Upper lobe of left lung (tissue), 6 donors: Measurements from ENCODE around the gene MYO1E. TPM values are rescaled to one million over a fixed set of nuclear protein-coding genes. Genes with fewer than 3 reads are reported as not detected.

ENCODE experiments used
- ATAC-seq, 2 donors: fragments of 200-7000 bp; cut with Tn5 transposase; one replicate each; pipeline ENCODE4 v1.9.1; 2022; ENCODE audit warnings: mild to moderate bottlenecking in 2 of 2, moderate library complexity in 2 of 2; ENCODE audit not compliant: low FRiP score in 2 of 2
- DNase-seq, 2 donors: peaks; one replicate each; pipeline ENCODE4 v3.0.0-alpha.2; 2019 to 2020
- H3K27ac ChIP-seq, 4 donors: fragments of 200-600 bp; sonication (generic); one replicate each; pipeline ENCODE4 v1.5.1; 2016 to 2019
- H3K27me3 ChIP-seq, 4 donors: fragments of 200-600 bp; sonication (generic); one replicate each; pipeline ENCODE4 v1.5.1; 2017 to 2019
- H3K36me3 ChIP-seq, 4 donors: fragments of 200-600 bp; sonication (generic); one replicate each; pipeline ENCODE4 v1.5.1; 2016 to 2019
- H3K4me1 ChIP-seq, 4 donors: fragments of 200-600 bp; sonication (generic); one replicate each; pipeline ENCODE4 v1.5.1; 2018 to 2019
- H3K4me3 ChIP-seq, 4 donors: fragments of 200-600 bp; sonication (generic); one replicate each; pipeline ENCODE4 v1.5.1; 2017 to 2019; ENCODE audit warnings: mild to moderate bottlenecking in 2 of 4, moderate library complexity in 1 of 4
- H3K9me3 ChIP-seq, 4 donors: fragments of 200-600 bp; sonication (generic); one replicate each; pipeline ENCODE4 v1.5.1; 2018 to 2019
- CTCF ChIP-seq, 6 experiments: fragments of 450-650 bp in 4 of 6; fragments of 200-600 bp in 2 of 6; sonication (generic) in 2 of 6; IDR thresholded peaks; one replicate each; pipeline ENCODE4 v1.5.1; 2016 to 2019; ENCODE audit warnings: antibody characterized with exemption in 6 of 6
- EP300 ChIP-seq, 4 donors: sonication (generic); formaldehyde crosslinking; IDR thresholded peaks; one replicate each; pipeline ENCODE4 v1.5.1; 2017; ENCODE audit warnings: antibody characterized with exemption in 4 of 4, control low read depth in 2 of 4
- POLR2A ChIP-seq, 4 donors: fragments of 450-650 bp; IDR thresholded peaks; one replicate each; pipeline ENCODE4 v1.5.1; 2016 to 2017; ENCODE audit warnings: antibody characterized with exemption in 4 of 4, mild to moderate bottlenecking in 2 of 4
- POLR2AphosphoS5 ChIP-seq, 2 donors: sonication (generic); formaldehyde crosslinking; IDR thresholded peaks; one replicate each; pipeline ENCODE4 v1.5.1; 2017; ENCODE audit warnings: antibody characterized with exemption in 2 of 2
- WGBS, 2 donors: methylation state at CpG; one replicate each; pipeline ENCODE4 v1.1.5; 2017 to 2018; 5-methylcytosine and 5-hydroxymethylcytosine counted together
- total RNA-seq, 6 donors: library from RNA; depleted of rRNA in 4 of 6; stranded (reverse); fragments of >200 nt in 4 of 6; gene quantifications; one replicate each; pipeline versions ENCODE4 v1.1.0 to v1.2.1, GENCODE V29; 2016 to 2021
- donor health status: DM: no; HTN: no; CAD: no; lungs with moderate emphysema.
- donor health status: DM: no; HTN: yes; CAD: no; lungs with severe emphysema.

Gene MYO1E
- total RNA-seq, 6 donors from 2014 or later, result 39.7 to 161 (median 71.9) TPM

DNA sequence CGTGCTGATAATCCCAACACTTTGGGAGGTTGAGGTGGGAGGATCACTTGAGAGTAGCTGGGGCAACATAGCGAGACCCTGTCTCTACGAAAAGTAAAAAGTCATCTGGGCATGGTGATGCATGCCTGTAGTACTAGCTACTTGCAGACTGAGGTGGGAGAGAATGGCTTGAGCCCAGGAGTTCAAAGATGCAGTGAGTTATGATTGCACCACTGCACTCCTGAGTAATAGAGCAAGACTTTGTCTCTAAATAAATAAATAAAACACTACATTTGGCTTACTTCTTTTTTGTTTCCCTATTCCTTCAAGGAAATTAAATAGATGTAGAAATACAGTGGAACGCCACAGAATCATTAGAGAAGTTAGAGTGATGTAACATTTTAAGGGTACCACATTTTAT, 186.2 kb downstream of the MYO1E start:
- peaks cover 0 to 6% (median 0%) of the 10 kb centered on the region in 4 donors for H3K9me3 ChIP-seq
- H3K36me3 ChIP-seq, result peaks cover 0 to 31% (median 7%) of the 10 kb centered on the region in 4 donors
- ATAC-seq (no peak), DNase-seq (no peak)
- H3K4me3 ChIP-seq, result no peak overlapping the region
- no peaks in the 10 kb centered on the region for H3K4me1 ChIP-seq
- TF ChIP-seq POLR2A (IDR thresholded peaks at IDR 0.05), result no peak
- TF ChIP-seq CTCF (IDR thresholded peaks at IDR 0.05), result no peak
- no peak for TF ChIP-seq POLR2AphosphoS5 (IDR thresholded peaks at IDR 0.05)
- no peak for TF ChIP-seq EP300 (IDR thresholded peaks at IDR 0.05)
- 90 to 96% methylated on average over 4 of the region's 4 CpGs for WGBS, 2 donors
- H3K27ac ChIP-seq, result no peak overlapping the region
- H3K27me3 ChIP-seq, result no peaks in the 10 kb centered on the region

- DNase-seq (no peak), ATAC-seq (peak in 1 of 2 donors; percentile 64)
- Histone ChIP-seq H3K27ac (peak overlapping the region in 2 of 4 donors; percentile 28 to 32), H3K27me3 (no peaks in the 10 kb centered on the region), H3K9me3 (peaks cover 0 to 8% (median 0%) of the 10 kb centered on the region in 4 donors), H3K4me3 (no peak overlapping the region), H3K36me3 (peaks cover 0 to 30% (median 6%) of the 10 kb centered on the region in 4 donors), H3K4me1 (no peaks in the 10 kb centered on the region)
- peak in 1 of 6 experiments; percentile 12 for TF ChIP-seq CTCF (IDR thresholded peaks at IDR 0.05)
- no peak for TF ChIP-seq POLR2A (IDR thresholded peaks at IDR 0.05)
- 84 to 89% methylated on average over 2 of the region's 2 CpGs for WGBS, 2 donors
Observed at GRCh38 chr15:59185725-59186124, 186.9 kb downstream of the MYO1E start.

DNA sequence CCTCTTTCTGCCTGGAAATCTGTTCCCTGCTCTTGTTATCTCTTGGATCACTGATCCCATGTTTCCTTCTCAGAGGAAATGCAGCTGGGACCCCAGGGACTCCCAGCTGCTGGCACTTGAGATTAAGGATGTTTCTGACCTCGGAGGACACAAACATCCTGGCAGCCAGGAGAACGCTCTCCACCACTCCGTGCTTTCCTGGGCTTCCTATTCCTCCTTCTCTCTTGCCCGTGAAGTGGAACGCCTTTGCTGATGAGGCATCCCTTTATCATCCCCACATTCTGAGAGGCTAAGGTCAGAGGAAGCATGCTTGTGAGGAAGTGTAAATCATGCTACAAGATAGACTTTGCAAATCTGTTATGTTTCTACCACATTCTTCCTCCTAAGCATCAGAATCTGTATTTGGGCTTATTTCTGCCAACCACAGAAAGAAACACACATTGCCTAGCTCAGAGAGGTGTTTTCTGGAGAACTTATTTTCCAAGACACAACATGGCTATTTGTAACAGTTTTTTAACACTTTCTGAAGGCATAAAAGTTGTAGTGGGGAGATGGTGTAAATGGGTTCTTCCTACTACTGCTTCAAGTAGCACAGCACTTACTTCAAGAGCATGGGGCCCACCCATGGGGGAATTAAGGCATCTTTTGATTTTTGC, 191.6 kb downstream of the MYO1E start:
- H3K4me1 ChIP-seq, result peaks cover 0 to 2% (median under 1%) of the 10 kb centered on the region in 4 donors
- no peak for TF ChIP-seq EP300 (IDR thresholded peaks at IDR 0.05)
- TF ChIP-seq POLR2AphosphoS5 (IDR thresholded peaks at IDR 0.05), result no peak
- no peak for TF ChIP-seq POLR2A (IDR thresholded peaks at IDR 0.05)
- TF ChIP-seq CTCF (IDR thresholded peaks at IDR 0.05), result no peak
- H3K36me3 ChIP-seq, result peaks cover 0 to 15% (median 0%) of the 10 kb centered on the region in 4 donors
- H3K9me3 ChIP-seq, result peaks cover 0 to 8% (median 0%) of the 10 kb centered on the region in 4 donors
- no peaks in the 10 kb centered on the region for H3K27me3 ChIP-seq
- H3K4me3 ChIP-seq, result no peak overlapping the region
- DNase-seq (no peak), ATAC-seq (no peak)
- H3K27ac ChIP-seq, result no peak overlapping the region
- WGBS, 2 donors, result 64 to 75% methylated on average over 5 of the region's 5 CpGs

GRCh38 chr15:59179717-59180116, 193.0 kb downstream of the MYO1E start:
- no peak overlapping the region for H3K27ac ChIP-seq
- H3K27me3 ChIP-seq, result no peaks in the 10 kb centered on the region
- peaks cover 0 to 8% (median 0%) of the 10 kb centered on the region in 4 donors for H3K9me3 ChIP-seq
- peaks cover 0 to 15% (median 0%) of the 10 kb centered on the region in 4 donors for H3K36me3 ChIP-seq
- TF ChIP-seq EP300 (IDR thresholded peaks at IDR 0.05) (no peak), CTCF (IDR thresholded peaks at IDR 0.05) (no peak), POLR2A (IDR thresholded peaks at IDR 0.05) (no peak), POLR2AphosphoS5 (IDR thresholded peaks at IDR 0.05) (no peak)
- DNase-seq, result no peak
- 88 to 91% methylated on average over 5 of the region's 5 CpGs for WGBS, 2 donors
- H3K4me1 ChIP-seq, result peaks cover 8 to 15% (median 12%) of the 10 kb centered on the region in 4 donors
- H3K4me3 ChIP-seq, result no peak overlapping the region
- ATAC-seq, result no peak
